Measurements from ENCODE around the gene CAMK2D.
"Not testable (repeated sequence)": the region's sequence is repeated elsewhere in the genome, so short reads cannot be mapped to it uniquely, and the experiment has no call there.

CAMK2D gene

DNA sequence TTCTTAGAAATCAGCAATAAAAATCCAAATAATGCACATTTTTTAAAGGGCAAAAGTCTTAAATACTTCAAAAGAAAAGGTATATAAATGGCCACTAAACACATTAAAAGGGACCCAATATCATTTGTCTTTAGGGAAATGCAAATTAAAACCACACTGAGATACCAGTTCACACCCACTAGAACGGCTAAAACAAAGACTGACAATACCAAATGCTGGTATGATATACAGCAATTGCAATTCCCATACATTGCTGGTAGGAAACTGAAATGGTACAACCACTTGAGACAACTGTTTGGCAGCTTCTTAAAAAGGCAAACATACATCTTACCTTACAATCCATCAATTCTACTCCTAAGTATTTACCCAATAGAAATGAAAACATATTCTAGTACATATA, 33.7 kb downstream of the CAMK2D start:
- no peak for DNase-seq

DNA sequence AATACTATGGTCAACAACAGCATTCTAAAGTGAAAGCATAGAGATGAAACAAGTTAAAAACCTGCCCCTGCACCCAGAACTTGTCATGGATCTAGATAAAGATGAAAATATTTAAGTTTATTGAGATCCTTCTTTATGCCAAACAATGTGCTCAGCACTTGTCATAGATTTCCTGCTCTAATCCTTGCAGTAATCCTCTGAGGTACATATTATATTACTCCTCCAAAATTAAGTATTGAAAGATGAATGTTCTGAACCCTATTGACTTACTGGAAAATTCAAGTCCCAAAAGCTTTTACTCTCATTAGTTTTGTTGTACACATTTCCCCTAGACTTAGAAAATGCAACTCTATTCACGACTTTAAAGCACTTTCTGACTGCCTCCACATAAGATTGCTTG, 35.6 kb downstream of the CAMK2D start:
- DNase-seq: no peak

- no peak for DNase-seq
Observed at GRCh38 chr4:113718252-113718651, 43.3 kb downstream of the CAMK2D start.

DNA sequence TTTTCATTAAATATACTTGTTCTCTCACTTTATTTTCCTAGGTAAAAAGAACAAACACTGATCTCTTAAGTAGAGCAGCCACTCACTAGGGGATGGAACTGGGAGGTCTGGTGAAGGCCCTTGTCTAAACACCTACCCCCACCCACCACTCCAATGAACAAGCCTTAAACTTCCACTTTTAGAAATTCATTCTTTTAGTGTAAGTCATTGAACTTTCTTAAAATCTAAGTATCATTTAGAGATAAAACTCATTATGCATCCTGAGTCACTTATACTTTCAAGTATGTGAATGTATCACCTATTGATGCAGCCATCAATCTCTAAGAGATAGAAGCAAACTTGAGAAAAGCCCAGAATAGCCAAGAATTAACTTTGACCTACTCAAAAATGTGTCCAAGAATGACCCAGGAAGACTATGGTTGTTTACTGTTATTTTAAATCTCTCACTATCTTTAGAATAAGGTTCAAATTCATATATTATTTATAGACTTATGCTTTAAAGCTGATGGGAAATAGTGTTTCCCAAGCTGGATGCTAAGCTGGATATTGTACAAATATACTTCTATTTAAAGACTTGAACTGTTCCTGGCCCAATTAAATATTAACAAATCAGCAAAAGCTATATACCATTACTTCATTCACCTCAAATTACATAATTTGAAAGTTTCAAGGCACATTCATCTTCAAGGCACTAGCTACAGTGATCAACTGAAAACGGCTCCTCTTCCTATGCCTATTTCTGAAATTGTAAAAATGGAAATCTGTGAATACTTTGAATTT, 49.5 kb downstream of the CAMK2D start:
- DNase-seq: no peak

DNA sequence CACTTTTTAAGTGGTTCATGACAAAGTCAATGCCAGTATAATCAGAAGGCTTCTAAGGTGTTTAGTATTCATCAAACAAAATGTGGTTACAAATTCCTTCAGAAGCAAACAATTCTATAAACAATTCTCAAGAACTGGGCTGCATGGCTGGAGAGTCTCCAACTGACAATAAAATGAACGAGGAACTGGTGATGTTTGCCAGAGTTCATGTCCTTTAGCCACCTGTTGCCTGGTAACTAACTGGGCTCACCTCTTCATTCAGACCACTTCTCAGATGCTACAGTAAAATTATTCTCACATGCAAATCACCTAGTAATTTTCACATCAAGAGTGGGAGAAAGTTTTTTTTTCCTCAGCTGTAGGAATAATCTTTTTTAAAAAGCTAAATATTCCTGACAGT, 53.3 kb downstream of the CAMK2D start:
- no peak for DNase-seq

- no peak for DNase-seq
Observed at GRCh38 chr4:113707048-113707447, 54.5 kb downstream of the CAMK2D start.

- DNase-seq: not testable (repeated sequence)
Observed at GRCh38 chr4:113705097-113705496, 56.4 kb downstream of the CAMK2D start.

- DNase-seq: not testable (repeated sequence)
Observed at GRCh38 chr4:113702596-113702995, 58.9 kb downstream of the CAMK2D start.

GRCh38 chr4:113701169-113701568, 60.4 kb downstream of the CAMK2D start:
- DNase-seq: no peak

DNA sequence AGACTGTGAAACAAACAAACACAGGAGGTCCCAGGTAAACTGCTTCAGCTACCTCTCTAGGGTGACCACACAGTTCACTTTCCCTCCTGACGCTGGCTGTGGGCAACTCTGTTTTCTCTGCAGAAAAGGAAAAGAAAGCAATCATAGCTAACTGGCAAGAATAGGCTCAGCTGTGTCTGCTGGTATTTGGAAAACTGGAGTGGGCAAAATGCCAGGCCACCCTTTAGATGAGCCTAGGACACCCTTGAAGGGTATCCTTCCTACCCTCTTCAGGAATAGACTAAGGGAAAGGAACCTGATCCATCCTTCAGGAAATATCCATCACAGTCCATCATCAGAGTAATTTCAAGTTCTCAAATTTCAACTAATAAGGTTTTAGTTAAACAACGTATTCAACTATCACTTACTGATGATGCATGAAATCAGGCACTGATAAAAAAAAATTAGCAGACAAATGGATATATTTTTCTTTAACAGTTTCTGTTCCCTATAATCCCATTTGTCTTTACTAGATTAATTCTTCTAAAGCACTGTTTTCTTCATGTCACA, 60.9 kb downstream of the CAMK2D start:
- no peak for DNase-seq

GRCh38 chr4:113699772-113700171, 61.8 kb downstream of the CAMK2D start:
- DNase-seq: no peak

- no peak for DNase-seq
Observed at GRCh38 chr4:113697429-113697828, 64.1 kb downstream of the CAMK2D start.

GRCh38 chr4:113695328-113696169, 66.0 kb downstream of the CAMK2D start:
- no peak for DNase-seq

DNA sequence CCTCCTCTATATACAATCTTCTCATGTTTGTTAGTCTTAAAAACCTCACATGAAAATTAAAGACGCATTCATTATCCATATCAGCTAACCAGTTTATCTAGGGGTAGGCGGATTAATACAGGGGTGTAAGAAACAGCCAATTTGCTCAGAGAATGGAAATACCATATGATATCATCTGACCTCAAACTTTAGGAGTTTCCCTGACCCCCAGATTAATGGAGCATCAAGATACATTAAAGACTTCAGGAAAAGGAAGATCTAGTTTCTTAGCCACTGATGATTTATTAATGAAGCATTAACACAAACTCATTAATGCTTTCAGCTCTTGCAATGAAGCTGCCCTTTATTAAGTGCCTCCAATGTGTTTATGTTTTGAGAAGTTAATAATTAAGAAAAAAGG, 67.5 kb downstream of the CAMK2D start:
- no peak for DNase-seq

GRCh38 chr4:113692809-113693411, 68.6 kb downstream of the CAMK2D start:
- peak in 1 of 2 donors; percentile 34 for DNase-seq

GRCh38 chr4:113691676-113692075, 69.9 kb downstream of the CAMK2D start:
- DNase-seq: no peak

DNA sequence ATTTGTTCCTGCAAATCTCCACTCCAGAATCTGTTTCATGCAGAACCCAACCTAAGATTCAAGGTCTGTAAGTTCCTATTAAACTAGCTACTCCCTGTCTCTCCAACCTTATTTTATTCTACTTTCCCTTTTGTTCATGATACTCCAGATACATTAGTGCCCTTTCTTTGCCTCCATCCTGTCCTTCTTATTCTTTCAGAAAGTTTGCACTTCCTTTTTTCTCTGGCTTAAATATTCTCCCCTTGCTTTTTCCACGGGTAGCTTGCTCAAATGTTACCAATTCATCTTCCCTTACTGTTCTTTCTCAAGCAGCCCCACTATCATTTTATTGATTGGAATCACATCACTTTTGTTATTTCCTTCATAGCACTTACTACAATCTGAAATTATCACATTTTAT, 72.1 kb downstream of the CAMK2D start:
- no peak for DNase-seq

- DNase-seq: peak in 1 of 2 donors; percentile 7
Observed at GRCh38 chr4:113687067-113687718, 74.3 kb downstream of the CAMK2D start.

DNA sequence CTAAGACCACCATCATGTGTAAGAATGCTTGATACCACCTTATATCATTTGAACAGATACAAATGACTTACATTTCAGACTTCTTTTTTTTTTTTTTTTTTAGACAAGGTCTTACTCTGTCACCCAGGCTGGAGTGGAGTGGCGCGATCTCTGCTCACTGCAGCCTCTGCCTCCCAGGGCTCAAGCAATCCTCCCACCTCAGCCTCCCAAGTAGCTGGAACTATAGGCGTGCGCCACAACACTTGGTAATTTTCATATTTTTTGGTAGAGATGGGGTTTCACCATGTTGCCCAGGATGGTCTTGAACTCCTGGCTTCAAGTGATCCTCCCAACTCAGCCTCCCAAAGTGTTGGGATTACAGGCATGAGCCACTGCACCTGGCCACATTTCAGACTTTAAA, 76.4 kb downstream of the CAMK2D start:
- not testable (repeated sequence) for DNase-seq

DNA sequence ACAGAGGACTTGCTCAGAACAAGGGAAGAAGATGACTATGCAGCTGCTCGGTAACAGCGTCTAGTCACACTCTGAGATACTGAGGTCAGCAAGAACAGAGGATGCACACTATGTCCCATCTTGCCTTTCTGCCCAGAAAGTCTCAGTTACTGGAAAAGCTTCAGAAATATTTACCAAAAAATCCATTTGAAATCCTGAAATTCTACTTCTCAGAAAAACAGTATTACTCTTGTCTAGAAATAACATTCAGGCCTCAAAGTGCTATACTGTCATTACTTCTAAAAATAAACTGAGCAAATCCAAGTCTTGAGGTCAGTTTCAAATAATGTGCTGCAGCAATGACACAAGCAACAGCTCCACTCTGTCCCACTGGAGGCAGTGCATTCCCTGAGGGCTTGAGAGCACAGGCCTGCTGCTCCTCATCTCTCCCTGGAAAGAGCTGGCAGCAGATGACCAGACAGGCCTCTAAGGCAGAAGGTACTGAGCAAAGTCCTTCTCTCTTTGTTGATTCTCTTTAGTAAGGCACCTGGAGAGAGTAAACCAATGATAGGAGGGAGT, 76.9 kb downstream of the CAMK2D start:
- no peak for DNase-seq

- DNase-seq: peak; percentile 66
Observed at GRCh38 chr4:113682730-113683537, 78.6 kb downstream of the CAMK2D start.

DNA sequence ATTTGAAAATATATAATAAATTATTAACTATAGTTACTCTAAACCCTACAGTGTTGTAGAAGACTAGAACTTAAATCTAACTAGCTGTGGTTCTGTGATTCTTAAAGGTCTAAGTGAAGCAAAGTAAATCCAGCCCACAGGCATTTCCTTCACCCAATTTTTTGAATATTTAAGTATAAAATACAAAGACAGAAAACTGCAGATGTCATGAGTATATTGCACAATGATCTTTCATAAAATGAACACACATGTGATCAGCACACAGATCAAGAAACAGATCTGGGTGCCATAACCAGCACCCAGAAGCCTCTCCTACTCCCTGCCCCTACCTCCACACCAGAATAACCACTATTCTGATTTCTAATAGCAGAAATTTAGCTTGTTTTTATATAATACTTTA, 82.9 kb downstream of the CAMK2D start:
- DNase-seq: no peak
